Astrocyte (in vitro differentiated cells and primary cell): ENCODE results near the gene LRCH1. TPM values are rescaled to one million over a fixed set of nuclear protein-coding genes. Genes with fewer than 3 reads are reported as not detected.
A peak's percentile ranks its signal among the peaks of the same experiment; 100 is the strongest.

ENCODE experiments used
- DNase-seq: peaks from one replicate; pipeline ENCODE4 v3.0.0-alpha.2; 2010; ENCODE audit warnings: low read depth
- FAIRE-seq: peaks from 2 replicates; lab custom pipeline; 2011; peaks lifted over from hg19 to GRCh38; lab: Jason Lieb, UNC
- H2AFZ ChIP-seq: 2 replicates; pipeline ENCODE4 v1.6.0; 2012; ENCODE audit warnings: low read depth, low read length, inconsistent platforms
- H3K27ac ChIP-seq: 2 replicates; pipeline ENCODE4 v1.5.1; 2011; ENCODE audit warnings: low read depth, low read length, inconsistent platforms
- H3K27me3 ChIP-seq: 2 replicates; pipeline ENCODE4 v1.6.0; 2011; ENCODE audit warnings: low read length, inconsistent platforms; ENCODE audit not compliant: insufficient read depth
- H3K36me3 ChIP-seq: 2 replicates; pipeline ENCODE4 v1.5.1; 2011; ENCODE audit warnings: low read length, inconsistent platforms; ENCODE audit not compliant: insufficient read depth
- H3K4me1 ChIP-seq: 2 replicates; pipeline ENCODE4 v1.5.1; 2011; ENCODE audit warnings: low read length, inconsistent platforms; ENCODE audit not compliant: insufficient read depth
- H3K4me2 ChIP-seq: 2 replicates; pipeline ENCODE4 v1.6.0; 2012; ENCODE audit warnings: low read length, inconsistent platforms
- H3K4me3 ChIP-seq: 2 replicates; pipeline ENCODE4 v1.5.1; 2011; ENCODE audit warnings: low read depth, mild to moderate bottlenecking, low read length, inconsistent platforms; ENCODE audit not compliant: insufficient read depth
- H3K79me2 ChIP-seq: 2 replicates; pipeline ENCODE4 v1.6.0; 2012; ENCODE audit warnings: mild to moderate bottlenecking, low read length, inconsistent platforms; ENCODE audit not compliant: insufficient read depth
- H3K9ac ChIP-seq: 2 replicates; pipeline ENCODE4 v1.6.0; 2012; ENCODE audit warnings: mild to moderate bottlenecking, low read length, inconsistent platforms
- H3K9me3 ChIP-seq: 2 replicates; pipeline ENCODE4 v1.5.1; 2012; ENCODE audit warnings: low read depth, mild to moderate bottlenecking, low read length, inconsistent platforms; ENCODE audit not compliant: insufficient read depth
- H4K20me1 ChIP-seq: 2 replicates; pipeline ENCODE4 v1.6.0; 2012; ENCODE audit warnings: low read length, inconsistent platforms; ENCODE audit not compliant: insufficient read depth
- H3K27ac Mint-ChIP-seq: one replicate; pipeline ENCODE4 v1.8.0; 2021; ENCODE audit warnings: mild to moderate bottlenecking, mixed read lengths; ENCODE audit not compliant: unreplicated experiment
- H3K27me3 Mint-ChIP-seq: one replicate; pipeline ENCODE4 v1.8.0; 2021; ENCODE audit warnings: low read depth, mixed read lengths; ENCODE audit not compliant: unreplicated experiment
- H3K36me3 Mint-ChIP-seq: one replicate; pipeline ENCODE4 v1.8.0; 2021; ENCODE audit warnings: low read depth, mixed read lengths; ENCODE audit not compliant: unreplicated experiment
- H3K4me1 Mint-ChIP-seq: one replicate; pipeline ENCODE4 v1.8.0; 2021; ENCODE audit warnings: low read depth, mixed read lengths; ENCODE audit not compliant: unreplicated experiment
- H3K4me3 Mint-ChIP-seq: one replicate; pipeline ENCODE4 v1.8.0; 2021; ENCODE audit warnings: mild to moderate bottlenecking, moderate library complexity, mixed read lengths; ENCODE audit not compliant: unreplicated experiment
- H3K9me3 Mint-ChIP-seq: one replicate; pipeline ENCODE4 v1.8.0; 2021; ENCODE audit warnings: mild to moderate bottlenecking, mixed read lengths; ENCODE audit not compliant: unreplicated experiment
- CTCF ChIP-seq: IDR thresholded peaks from 2 replicates; pipeline ENCODE4 v1.5.1; 2011; ENCODE audit warnings: low read depth, mild to moderate bottlenecking, inconsistent platforms, low read length, moderate library complexity; ENCODE audit not compliant: insufficient read depth
- EZH2 ChIP-seq: IDR thresholded peaks from 2 replicates; pipeline ENCODE4 v1.6.1; 2012; ENCODE audit warnings: mild to moderate bottlenecking, low read length, inconsistent platforms; ENCODE audit not compliant: insufficient read depth
- total RNA-seq: library from RNA; stranded (reverse); gene quantifications from 2 replicates; pipeline ENCODE4 v1.2.1, GENCODE V29; 2021

Gene LRCH1
- total RNA-seq, 1 donor from 2014 or later = 17.7 TPM

- Histone ChIP-seq H3K9me3 (no peaks in the 10 kb centered on the region), H3K27ac (no peak overlapping the region), H3K9ac (no peak overlapping the region), H4K20me1 (peaks cover 79% of the 10 kb centered on the region), H3K4me2 (no peak overlapping the region), H3K27me3 (no peaks in the 10 kb centered on the region), H3K36me3 (no peaks in the 10 kb centered on the region), H3K4me1 (peaks cover 14% of the 10 kb centered on the region), H3K4me3 (no peak overlapping the region), H3K79me2 (peaks cover 74% of the 10 kb centered on the region), H2AFZ (no peak overlapping the region)
- peaks cover 3% of the 10 kb centered on the region for H3K36me3 Mint-ChIP-seq
- H3K4me1 Mint-ChIP-seq = peaks cover 39% of the 10 kb centered on the region
- FAIRE-seq (no peak), DNase-seq (no peak)
- no peak for TF ChIP-seq CTCF
- TF ChIP-seq EZH2 = no peak
- no peaks in the 10 kb centered on the region for H3K27me3 Mint-ChIP-seq
- peak overlapping the region; percentile 48 for H3K4me3 Mint-ChIP-seq
- H3K9me3 Mint-ChIP-seq = no peaks in the 10 kb centered on the region
- peak overlapping the region; percentile 54 for H3K27ac Mint-ChIP-seq
Measured at GRCh38 chr13:46607768-46608564, 55.0 kb downstream of the LRCH1 start.

- Histone ChIP-seq H4K20me1 (peaks cover 76% of the 10 kb centered on the region), H3K79me2 (peaks cover 72% of the 10 kb centered on the region), H3K9me3 (no peaks in the 10 kb centered on the region), H3K36me3 (no peaks in the 10 kb centered on the region), H3K27me3 (no peaks in the 10 kb centered on the region), H3K9ac (no peak overlapping the region), H3K4me2 (no peak overlapping the region), H3K27ac (no peak overlapping the region), H2AFZ (no peak overlapping the region), H3K4me1 (peaks cover 14% of the 10 kb centered on the region), H3K4me3 (no peak overlapping the region)
- Mint-ChIP-seq H3K4me1 (peaks cover 39% of the 10 kb centered on the region), H3K9me3 (no peaks in the 10 kb centered on the region), H3K27ac (no peak overlapping the region), H3K27me3 (no peaks in the 10 kb centered on the region), H3K36me3 (no peaks in the 10 kb centered on the region), H3K4me3 (no peak overlapping the region)
- TF ChIP-seq CTCF = no peak
- TF ChIP-seq EZH2 = no peak
- no peak for FAIRE-seq
- no peak for DNase-seq
Measured at GRCh38 chr13:46609052-46609451, 56.1 kb downstream of the LRCH1 start.

- Mint-ChIP-seq H3K9me3 (no peaks in the 10 kb centered on the region), H3K4me3 (no peak overlapping the region), H3K36me3 (no peaks in the 10 kb centered on the region), H3K27ac (peak overlapping the region; percentile 15), H3K4me1 (peaks cover 33% of the 10 kb centered on the region), H3K27me3 (no peaks in the 10 kb centered on the region)
- Histone ChIP-seq H2AFZ (no peak overlapping the region), H3K4me1 (peaks cover 11% of the 10 kb centered on the region), H3K36me3 (no peaks in the 10 kb centered on the region), H4K20me1 (peaks cover 70% of the 10 kb centered on the region), H3K9me3 (no peaks in the 10 kb centered on the region), H3K79me2 (peaks cover 68% of the 10 kb centered on the region), H3K27ac (no peak overlapping the region), H3K27me3 (no peaks in the 10 kb centered on the region), H3K9ac (no peak overlapping the region), H3K4me2 (no peak overlapping the region), H3K4me3 (no peak overlapping the region)
- FAIRE-seq (no peak), DNase-seq (no peak)
- TF ChIP-seq CTCF (no peak), EZH2 (no peak)
Measured at GRCh38 chr13:46609726-46610125, 56.8 kb downstream of the LRCH1 start.
